Lung (tissue), 12 donors: ENCODE data around the gene ZDHHC16. TPM values are rescaled to one million over a fixed set of nuclear protein-coding genes. Genes with fewer than 3 reads are reported as not detected.

Source experiments
- ATAC-seq: fragments of 200-7000 bp; cut with Tn5 transposase; one replicate; pipeline ENCODE4 v1.9.1; 2020; ENCODE audit warnings: moderate number of reproducible peaks; ENCODE audit not compliant: insufficient read depth, low FRiP score
- DNase-seq, 3 donors: peaks; one replicate each; pipeline ENCODE4 v3.0.0-alpha.2; 2013 to 2017
- H3K27ac ChIP-seq, 2 donors: one replicate each; pipeline ENCODE4 v1.5.1; 2013; ENCODE audit warnings: mild to moderate bottlenecking in 2 of 2, moderate library complexity in 2 of 2, control low read depth in 1 of 2, inconsistent platforms in 1 of 2, low read depth in 1 of 2, low read length in 1 of 2
- H3K27me3 ChIP-seq, 3 donors: one replicate each; pipeline ENCODE4 v1.5.1; 2013; ENCODE audit warnings: low read length in 2 of 3; ENCODE audit not compliant: control insufficient read depth in 3 of 3, insufficient read depth in 3 of 3
- H3K36me3 ChIP-seq, 4 donors: one replicate each; pipeline ENCODE4 v1.5.1; 2013; ENCODE audit warnings: low read length in 4 of 4, mild to moderate bottlenecking in 1 of 4, moderate library complexity in 1 of 4; ENCODE audit not compliant: control insufficient read depth in 4 of 4, insufficient read depth in 4 of 4
- H3K4me1 ChIP-seq, 5 donors: one replicate each; pipeline ENCODE4 v1.5.1; 2013; ENCODE audit warnings: low read length in 5 of 5, mild to moderate bottlenecking in 2 of 5, moderate library complexity in 1 of 5; ENCODE audit not compliant: control insufficient read depth in 5 of 5, insufficient read depth in 5 of 5
- H3K4me3 ChIP-seq: one replicate; pipeline ENCODE4 v1.5.1; 2013; ENCODE audit warnings: mild to moderate bottlenecking, control low read depth, moderate library complexity
- H3K9ac ChIP-seq, 2 donors: one replicate each; pipeline ENCODE4 v1.5.1; 2013; ENCODE audit warnings: low read length in 2 of 2, control low read depth in 1 of 2; ENCODE audit not compliant: insufficient read depth in 1 of 2
- H3K9me3 ChIP-seq, 4 donors: one replicate each; pipeline ENCODE4 v1.5.1; 2013; ENCODE audit warnings: low read length in 3 of 4, mild to moderate bottlenecking in 1 of 4, moderate library complexity in 1 of 4; ENCODE audit not compliant: control insufficient read depth in 4 of 4, insufficient read depth in 3 of 4
- WGBS, 2 donors: extraction: QIAGEN DNeasy Blood & Tissue Kit; methylation state at CpG; one replicate each; pipeline ENCODE4 v1.1.7; 2013; 5-methylcytosine and 5-hydroxymethylcytosine counted together
- polyA plus RNA-seq, 2 donors: library from polyadenylated mRNA; stranded (reverse); fragments of 200-250 nt; gene quantifications; one replicate each; pipeline ENCODE4 v1.2.1, GENCODE V29; 2013
- total RNA-seq, 2 donors: library from RNA; depleted of rRNA in 1 of 2; stranded (reverse); fragments of >200 nt in 1 of 2; gene quantifications; one replicate each; pipeline ENCODE4 v1.2.1, GENCODE V29; 2014 to 2021
- TF ChIP-seq, protein P1 (sequence below): IDR thresholded peaks from 2 replicates; pipeline ENCODE4 v1.5.1; 2012; ENCODE audit warnings: mild to moderate bottlenecking; ENCODE audit errors: control extremely low read depth, extremely low read depth
- donor health status: control.
- donor health status: control.
- donor health status: Bipolar disorder and iron deficiency.
- donor health status: healthy.
- donor health status: DM: yes; HTN: yes; CAD: no.

ZDHHC16 gene
- total and polyA plus RNA-seq, 4 donors = 35.5 to 63.3 (median 49.0) TPM

DNA sequence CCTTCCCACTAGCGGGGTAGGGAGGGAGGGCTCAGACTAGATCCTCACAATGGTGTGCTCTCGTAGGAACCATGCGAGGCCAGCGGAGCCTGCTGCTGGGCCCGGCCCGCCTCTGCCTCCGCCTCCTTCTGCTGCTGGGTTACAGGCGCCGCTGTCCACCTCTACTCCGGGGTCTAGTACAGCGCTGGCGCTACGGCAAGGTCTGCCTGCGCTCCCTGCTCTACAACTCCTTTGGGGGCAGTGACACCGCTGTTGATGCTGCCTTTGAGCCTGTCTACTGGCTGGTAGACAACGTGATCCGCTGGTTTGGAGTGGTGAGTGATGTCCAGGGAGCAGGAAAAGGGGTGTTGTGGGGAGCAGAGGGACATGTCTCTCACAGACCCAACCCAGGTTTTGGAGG lies 5.6 kb downstream of the ZDHHC16 start:
- 96% methylated on average over 17 of the region's 17 CpGs for WGBS, 2 donors
- H3K27ac ChIP-seq = no peak overlapping the region
- no peak for ATAC-seq
- TF ChIP-seq, protein P1, sequence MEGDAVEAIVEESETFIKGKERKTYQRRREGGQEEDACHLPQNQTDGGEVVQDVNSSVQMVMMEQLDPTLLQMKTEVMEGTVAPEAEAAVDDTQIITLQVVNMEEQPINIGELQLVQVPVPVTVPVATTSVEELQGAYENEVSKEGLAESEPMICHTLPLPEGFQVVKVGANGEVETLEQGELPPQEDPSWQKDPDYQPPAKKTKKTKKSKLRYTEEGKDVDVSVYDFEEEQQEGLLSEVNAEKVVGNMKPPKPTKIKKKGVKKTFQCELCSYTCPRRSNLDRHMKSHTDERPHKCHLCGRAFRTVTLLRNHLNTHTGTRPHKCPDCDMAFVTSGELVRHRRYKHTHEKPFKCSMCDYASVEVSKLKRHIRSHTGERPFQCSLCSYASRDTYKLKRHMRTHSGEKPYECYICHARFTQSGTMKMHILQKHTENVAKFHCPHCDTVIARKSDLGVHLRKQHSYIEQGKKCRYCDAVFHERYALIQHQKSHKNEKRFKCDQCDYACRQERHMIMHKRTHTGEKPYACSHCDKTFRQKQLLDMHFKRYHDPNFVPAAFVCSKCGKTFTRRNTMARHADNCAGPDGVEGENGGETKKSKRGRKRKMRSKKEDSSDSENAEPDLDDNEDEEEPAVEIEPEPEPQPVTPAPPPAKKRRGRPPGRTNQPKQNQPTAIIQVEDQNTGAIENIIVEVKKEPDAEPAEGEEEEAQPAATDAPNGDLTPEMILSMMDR = no peak
- no peaks in the 10 kb centered on the region for H3K27me3 ChIP-seq
- H3K36me3 ChIP-seq = peaks cover 4 to 40% (median 28%) of the 10 kb centered on the region in 4 donors
- no peaks in the 10 kb centered on the region for H3K9me3 ChIP-seq
- peaks cover 0 to 19% (median 9%) of the 10 kb centered on the region in 5 donors for H3K4me1 ChIP-seq
- no peak overlapping the region for H3K4me3 ChIP-seq
- no peak overlapping the region for H3K9ac ChIP-seq
- no peak for DNase-seq

DNA sequence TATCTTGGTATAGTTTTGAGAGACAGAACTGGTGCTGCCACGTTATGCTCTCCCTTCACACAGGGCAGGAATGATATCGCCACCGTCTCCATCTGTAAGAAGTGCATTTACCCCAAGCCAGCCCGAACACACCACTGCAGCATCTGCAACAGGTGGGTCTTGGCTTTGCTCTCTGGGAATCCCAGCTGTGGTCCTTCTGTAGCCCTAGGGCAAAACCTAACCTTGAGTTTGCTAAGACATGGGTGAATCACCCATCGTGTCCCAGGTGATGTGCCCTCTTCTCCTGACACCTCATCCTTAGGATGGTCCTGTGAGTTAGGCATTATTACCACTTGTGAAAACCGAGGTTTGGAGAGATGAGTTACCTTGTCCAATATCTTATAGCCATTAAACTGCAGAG lies 6.4 kb downstream of the ZDHHC16 start:
- Histone ChIP-seq H3K9me3 (no peaks in the 10 kb centered on the region), H3K27ac (no peak overlapping the region), H3K36me3 (peaks cover 6 to 44% (median 34%) of the 10 kb centered on the region in 4 donors), H3K27me3 (no peaks in the 10 kb centered on the region), H3K9ac (no peak overlapping the region), H3K4me3 (no peak overlapping the region), H3K4me1 (peaks cover 0 to 13% (median 5%) of the 10 kb centered on the region in 5 donors)
- DNase-seq (no peak), ATAC-seq (no peak)
- 91 to 96% methylated on average over 6 of the region's 6 CpGs for WGBS, 2 donors
- TF ChIP-seq, protein P1 = no peak

DNA sequence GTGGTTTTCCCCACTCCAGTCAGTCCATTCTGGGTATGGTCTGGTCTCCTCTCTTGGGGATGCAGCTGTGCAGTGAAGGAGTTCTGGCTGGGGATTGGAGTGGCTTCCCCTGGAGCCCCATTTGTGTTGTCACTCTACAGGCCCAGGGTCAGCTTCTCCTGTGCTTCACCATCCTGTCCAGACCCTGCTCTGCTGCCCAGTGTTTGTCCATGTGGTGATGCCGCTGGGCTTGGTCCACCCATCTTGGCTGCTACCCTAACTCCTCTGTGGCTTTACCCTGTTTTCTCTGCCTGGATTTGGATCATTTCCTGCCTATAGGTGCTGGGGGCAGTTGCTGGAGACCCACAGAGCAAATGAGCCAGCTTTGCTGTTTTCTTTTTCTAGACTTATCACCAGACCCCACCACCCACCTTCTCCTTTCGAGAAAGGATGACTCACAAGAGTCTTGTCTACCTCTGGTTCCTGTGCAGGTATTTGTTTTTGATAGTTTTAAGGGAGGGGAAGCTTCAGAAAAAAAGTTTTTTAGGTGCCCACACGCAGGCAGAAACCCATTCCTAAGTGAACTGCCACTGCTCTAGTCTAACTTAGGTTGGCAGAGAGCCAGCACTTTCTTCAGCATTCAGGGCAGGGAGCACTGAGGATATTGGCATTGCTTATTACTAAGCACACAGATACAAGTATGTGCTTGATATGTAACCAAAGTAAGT lies 8.5 kb downstream of the ZDHHC16 start:
- no peak for ATAC-seq
- DNase-seq = peak in 2 of 3 donors; percentile 62 to 81
- H3K4me3 ChIP-seq = no peak overlapping the region
- TF ChIP-seq, protein P1 = no peak
- WGBS, 2 donors = 64 to 71% methylated on average over 3 of the region's 3 CpGs
- H3K36me3 ChIP-seq = peaks cover 23 to 56% (median 48%) of the 10 kb centered on the region in 4 donors
- no peaks in the 10 kb centered on the region for H3K9me3 ChIP-seq
- H3K27ac ChIP-seq = peak overlapping the region in 1 of 2 donors; percentile 13
- no peaks in the 10 kb centered on the region for H3K27me3 ChIP-seq
- no peak overlapping the region for H3K9ac ChIP-seq
- H3K4me1 ChIP-seq = peaks cover 0 to 11% (median 0%) of the 10 kb centered on the region in 5 donors
